KMS-11 (cell line): Measurements from ENCODE around the gene ATP2A3.

ENCODE experiments used
- H2AFZ ChIP-seq: fragments of 200-600 bp; sonication (generic); 2 replicates; pipeline ENCODE4 v1.6.1; 2016; ENCODE audit warnings: antibody characterized with exemption, mixed run types, low read depth
- H3K27ac ChIP-seq: fragments of 200-600 bp; sonication (generic); 2 replicates; pipeline ENCODE4 v1.6.1; 2016; ENCODE audit warnings: mild to moderate bottlenecking, mixed run types
- H3K27me3 ChIP-seq: fragments of 200-600 bp; sonication (generic); 2 replicates; pipeline ENCODE4 v1.6.1; 2017; ENCODE audit warnings: mild to moderate bottlenecking, low read depth, mixed run types, moderate library complexity; ENCODE audit not compliant: insufficient read depth
- H3K36me3 ChIP-seq: fragments of 200-600 bp; sonication (generic); 2 replicates; pipeline ENCODE4 v1.6.1; 2017; ENCODE audit warnings: mild to moderate bottlenecking, mixed run types; ENCODE audit not compliant: insufficient read depth
- H3K4me1 ChIP-seq: fragments of 200-600 bp; sonication (generic); 2 replicates; pipeline ENCODE4 v1.6.1; 2016; ENCODE audit warnings: mild to moderate bottlenecking, low read depth, mixed run types; ENCODE audit not compliant: poor library complexity, severe bottlenecking
- H3K4me2 ChIP-seq: fragments of 200-600 bp; sonication (generic); 2 replicates; pipeline ENCODE4 v1.7.0; 2016; ENCODE audit warnings: mild to moderate bottlenecking, mixed run types
- H3K4me3 ChIP-seq: fragments of 200-600 bp; sonication (generic); IDR thresholded peaks from 2 replicates; pipeline ENCODE4 v1.6.1; 2017; ENCODE audit warnings: low read depth, low read length, mixed read lengths; ENCODE audit not compliant: insufficient read depth
- H3K79me2 ChIP-seq: fragments of 200-600 bp; sonication (generic); 2 replicates; pipeline ENCODE4 v1.6.1; 2016; ENCODE audit warnings: low read depth, mixed run types; ENCODE audit not compliant: insufficient read depth
- H3K9ac ChIP-seq: fragments of 200-600 bp; sonication (generic); 2 replicates; pipeline ENCODE4 v1.6.1; 2016; ENCODE audit warnings: mild to moderate bottlenecking, mixed run types
- H4K20me1 ChIP-seq: fragments of 200-600 bp; sonication (generic); 2 replicates; pipeline ENCODE4 v1.6.1; 2016; ENCODE audit warnings: mild to moderate bottlenecking, mixed run types; ENCODE audit not compliant: insufficient read depth
- CTCF ChIP-seq: fragments of 200-600 bp; sonication (generic); conservative IDR thresholded peaks from 2 replicates; pipeline ENCODE4 v1.6.1; 2017; ENCODE audit warnings: low read depth, mild to moderate bottlenecking, antibody characterized with exemption, low read length, moderate library complexity, mixed read lengths

The ATP2A3 gene

GRCh38 chr17:3887804-3888203 is 76.4 kb downstream of the ATP2A3 start:
- Histone ChIP-seq H3K27ac (no peak overlapping the region), H3K4me2 (no peak overlapping the region), H3K36me3 (no peaks in the 10 kb centered on the region), H4K20me1 (no peaks in the 10 kb centered on the region), H2AFZ (no peak overlapping the region), H3K9ac (no peak overlapping the region), H3K4me3 (no peak overlapping the region), H3K27me3 (no peaks in the 10 kb centered on the region), H3K4me1 (no peaks in the 10 kb centered on the region), H3K79me2 (no peaks in the 10 kb centered on the region)
- no peak for TF ChIP-seq CTCF

GRCh38 chr17:3887394-3887793 is 76.8 kb downstream of the ATP2A3 start:
- Histone ChIP-seq H3K4me1 (no peaks in the 10 kb centered on the region), H4K20me1 (no peaks in the 10 kb centered on the region), H3K4me2 (no peak overlapping the region), H2AFZ (no peak overlapping the region), H3K79me2 (no peaks in the 10 kb centered on the region), H3K9ac (no peak overlapping the region), H3K4me3 (no peak overlapping the region), H3K27me3 (no peaks in the 10 kb centered on the region), H3K36me3 (no peaks in the 10 kb centered on the region), H3K27ac (no peak overlapping the region)
- TF ChIP-seq CTCF, result no peak

DNA sequence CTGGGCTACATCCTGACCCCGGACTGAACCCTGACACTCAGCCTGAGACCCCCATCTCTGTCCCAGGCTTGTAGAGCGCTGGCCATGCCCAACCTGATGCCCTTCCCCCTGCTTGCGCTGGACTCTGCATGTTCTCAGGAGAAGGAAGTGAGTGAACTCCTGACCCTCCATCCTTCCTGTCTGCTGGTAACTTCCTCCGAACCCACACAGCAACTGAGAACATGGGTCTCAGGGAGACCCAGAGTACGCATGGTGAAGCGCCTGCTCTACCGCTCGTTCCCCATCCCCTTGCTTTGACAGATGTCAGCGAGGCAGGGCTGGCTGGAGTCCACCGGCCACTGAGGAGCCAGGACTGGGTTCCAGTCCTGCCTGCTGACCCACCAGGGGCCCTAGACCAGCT is 77.5 kb downstream of the ATP2A3 start:
- Histone ChIP-seq H3K4me2 (no peak overlapping the region), H4K20me1 (no peaks in the 10 kb centered on the region), H3K27me3 (no peaks in the 10 kb centered on the region), H3K27ac (no peak overlapping the region), H2AFZ (no peak overlapping the region), H3K4me3 (no peak overlapping the region), H3K36me3 (no peaks in the 10 kb centered on the region), H3K4me1 (no peaks in the 10 kb centered on the region), H3K9ac (no peak overlapping the region), H3K79me2 (no peaks in the 10 kb centered on the region)
- TF ChIP-seq CTCF, result no peak

- H3K4me3 ChIP-seq, result no peak overlapping the region
- H4K20me1 ChIP-seq, result no peaks in the 10 kb centered on the region
- no peak overlapping the region for H3K9ac ChIP-seq
- no peak overlapping the region for H2AFZ ChIP-seq
- H3K4me2 ChIP-seq, result no peak overlapping the region
- no peaks in the 10 kb centered on the region for H3K27me3 ChIP-seq
- TF ChIP-seq CTCF, result no peak
- no peaks in the 10 kb centered on the region for H3K4me1 ChIP-seq
- no peak overlapping the region for H3K27ac ChIP-seq
- no peaks in the 10 kb centered on the region for H3K36me3 ChIP-seq
- no peaks in the 10 kb centered on the region for H3K79me2 ChIP-seq
These were observed 78.3 kb downstream of the ATP2A3 start for GRCh38 chr17:3885970-3886369.

DNA sequence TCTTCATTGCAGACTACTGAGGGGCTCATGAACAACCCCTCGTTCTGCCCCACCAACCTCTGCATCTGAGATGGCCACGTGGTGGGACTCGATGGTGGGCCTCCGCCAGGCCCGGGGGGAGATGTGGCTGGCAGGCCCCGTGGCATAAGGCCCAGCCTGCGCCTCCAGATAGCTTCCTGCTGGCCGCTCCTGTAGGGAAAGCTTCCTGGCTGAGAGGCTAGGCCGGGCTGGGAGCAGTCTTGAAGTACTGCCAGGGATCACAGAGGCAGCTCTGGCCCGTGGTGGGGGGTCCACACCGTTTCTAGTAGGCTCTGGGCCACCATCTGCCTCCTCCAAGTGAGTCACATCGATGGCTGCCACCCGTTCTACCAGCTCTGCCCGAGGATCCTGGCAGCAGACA is 79.0 kb downstream of the ATP2A3 start:
- Histone ChIP-seq H3K27ac (no peak overlapping the region), H3K9ac (no peak overlapping the region), H3K4me2 (no peak overlapping the region)

More for the DNA sequence above, 79.0 kb downstream of the ATP2A3 start:
- H3K36me3 ChIP-seq, result no peaks in the 10 kb centered on the region
- no peaks in the 10 kb centered on the region for H4K20me1 ChIP-seq
- TF ChIP-seq CTCF, result no peak
- H3K4me1 ChIP-seq, result no peaks in the 10 kb centered on the region
- H2AFZ ChIP-seq, result no peak overlapping the region
- H3K27me3 ChIP-seq, result no peaks in the 10 kb centered on the region
- H3K79me2 ChIP-seq, result no peaks in the 10 kb centered on the region
- H3K4me3 ChIP-seq, result no peak overlapping the region
